CD8-positive, alpha-beta memory T cell (primary cell): ENCODE results near the gene KCNAB1. TPM values are rescaled to one million over a fixed set of nuclear protein-coding genes. Genes with fewer than 3 reads are reported as not detected.

Experiments used
- CTCF ChIA-PET: fragments of 350-600 bp; sonication (Branson Sonifier 250); formaldehyde crosslinking; loops from one replicate; lab custom pipeline; 2021; ENCODE audit warnings: antibody characterized with exemption; lab: Charles Lee
- POLR2A ChIA-PET: fragments of 350-600 bp; sonication (Branson Sonifier 250); formaldehyde crosslinking; loops from one replicate; lab custom pipeline; 2021; ENCODE audit warnings: antibody characterized with exemption; lab: Charles Lee
- DNase-seq, 5 donors: peaks; one replicate each; pipeline versions ENCODE4 v3.0.0 to v3.0.0-alpha.2; 2020 to 2022; ENCODE audit warnings: mixed read lengths in 1 of 5
- H3K27ac ChIP-seq: one replicate; pipeline ENCODE4 v1.7.0; 2013; ENCODE audit warnings: low read depth, mild to moderate bottlenecking, low read length, moderate library complexity
- H3K27me3 ChIP-seq: 2 replicates; pipeline ENCODE4 v1.7.0; 2013; ENCODE audit warnings: low read length, mild to moderate bottlenecking; ENCODE audit not compliant: insufficient read depth, poor library complexity, severe bottlenecking
- H3K36me3 ChIP-seq: 2 replicates; pipeline ENCODE4 v1.7.0; 2013; ENCODE audit warnings: mild to moderate bottlenecking, low read length, moderate library complexity; ENCODE audit not compliant: insufficient read depth
- H3K4me1 ChIP-seq: 2 replicates; pipeline ENCODE4 v1.7.0; 2013; ENCODE audit warnings: mild to moderate bottlenecking, low read length, moderate library complexity; ENCODE audit not compliant: insufficient read depth
- H3K4me3 ChIP-seq: 2 replicates; pipeline ENCODE4 v1.7.0; 2013; ENCODE audit warnings: mild to moderate bottlenecking, low read length
- H3K9me3 ChIP-seq: 2 replicates; pipeline ENCODE4 v1.7.0; 2013; ENCODE audit warnings: mild to moderate bottlenecking, low read length
- H3K27ac Mint-ChIP-seq, 8 donors: one replicate each; pipeline ENCODE4 v1.8.0; 2020 to 2021; ENCODE audit warnings: mixed read lengths in 8 of 8, mild to moderate bottlenecking in 6 of 8, inconsistent platforms in 3 of 8, moderate library complexity in 3 of 8
- H3K27me3 Mint-ChIP-seq, 2 donors: one replicate each; pipeline ENCODE4 v1.8.0; 2020 to 2021; ENCODE audit warnings: mixed read lengths in 2 of 2, mild to moderate bottlenecking in 1 of 2, moderate library complexity in 1 of 2
- H3K36me3 Mint-ChIP-seq, 3 donors: one replicate each; pipeline ENCODE4 v1.8.0; 2020 to 2021; ENCODE audit warnings: mixed read lengths in 3 of 3, inconsistent platforms in 1 of 3, mild to moderate bottlenecking in 1 of 3
- H3K4me1 Mint-ChIP-seq, 3 donors: one replicate each; pipeline ENCODE4 v1.8.0; 2020 to 2021; ENCODE audit warnings: mixed read lengths in 3 of 3, inconsistent platforms in 1 of 3, mild to moderate bottlenecking in 1 of 3
- H3K4me3 Mint-ChIP-seq, 7 donors: one replicate each; pipeline ENCODE4 v1.8.0; 2020 to 2021; ENCODE audit warnings: mixed read lengths in 7 of 7, mild to moderate bottlenecking in 6 of 7, moderate library complexity in 4 of 7, inconsistent platforms in 2 of 7
- H3K9me3 Mint-ChIP-seq, 5 donors: one replicate each; pipeline ENCODE4 v1.8.0; 2020 to 2022; ENCODE audit warnings: mixed read lengths in 5 of 5, mild to moderate bottlenecking in 3 of 5, moderate library complexity in 2 of 5, inconsistent platforms in 1 of 5
- polyA plus RNA-seq: library from polyadenylated mRNA; unstranded; fragments of 300-500 nt; fragmentation: Illumina TruSeq; gene quantifications from one replicate; pipeline ENCODE4 v1.2.3, GENCODE V29; 2021
- total RNA-seq, 2 experiments: library from RNA; stranded (reverse); gene quantifications; one replicate each; pipeline ENCODE4 v1.2.3, GENCODE V29; 2021

KCNAB1 gene
- total and polyA plus RNA-seq, 3 experiments from 2014 or later = 0.32 TPM; not detected in 2

DNA sequence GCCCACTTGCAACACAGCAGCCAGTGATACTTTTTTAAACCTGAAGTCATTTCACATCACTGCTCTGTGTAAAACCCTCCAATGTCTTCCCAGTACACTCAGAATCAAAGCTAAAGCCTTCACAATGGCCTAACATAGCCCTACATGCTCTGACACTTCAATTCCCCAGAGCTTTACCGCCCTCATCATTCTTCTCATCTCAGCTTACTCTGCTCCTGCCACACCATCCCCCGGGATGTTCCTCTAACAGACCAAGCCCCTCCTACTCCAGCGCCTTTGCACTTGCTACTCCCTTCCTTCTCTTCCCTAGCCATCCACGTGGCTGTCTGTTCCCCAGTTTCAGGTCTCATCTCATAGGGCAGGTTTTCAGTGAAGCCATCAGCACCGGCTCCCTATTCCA lies 240.6 kb downstream of the KCNAB1 start:
- Histone ChIP-seq H3K9me3 (no peaks in the 10 kb centered on the region), H3K4me3 (no peak overlapping the region), H3K36me3 (no peaks in the 10 kb centered on the region), H3K4me1 (no peaks in the 10 kb centered on the region), H3K27ac (no peak overlapping the region), H3K27me3 (no peaks in the 10 kb centered on the region)
- H3K4me3 Mint-ChIP-seq = no peak overlapping the region
- no peaks in the 10 kb centered on the region for H3K4me1 Mint-ChIP-seq
- H3K36me3 Mint-ChIP-seq = no peaks in the 10 kb centered on the region
- no peak for DNase-seq
- H3K27me3 Mint-ChIP-seq = peaks cover 6 to 29% of the 10 kb centered on the region in 2 donors
- no peak overlapping the region for H3K27ac Mint-ChIP-seq
- CTCF ChIA-PET = no interaction called here
- H3K9me3 Mint-ChIP-seq = no peaks in the 10 kb centered on the region
- POLR2A ChIA-PET = no interaction called here

DNA sequence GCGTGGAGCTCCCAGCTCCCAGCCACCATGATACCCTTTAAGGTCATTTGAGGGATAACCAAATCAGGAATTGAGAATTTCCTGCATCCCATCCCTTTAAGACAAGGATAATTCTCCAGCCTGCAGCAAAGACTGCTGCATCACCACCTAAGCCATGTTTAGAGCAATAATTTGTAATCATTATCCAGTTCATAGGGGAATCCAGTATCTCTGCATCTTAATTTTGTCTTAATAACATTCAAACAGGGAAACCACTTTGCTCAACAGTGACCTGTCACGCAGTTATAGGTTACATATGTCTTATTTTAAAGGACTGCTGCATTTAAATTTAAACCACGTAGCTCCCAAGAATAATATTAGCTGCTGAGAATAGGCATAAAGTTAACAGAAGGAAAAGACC lies 246.2 kb downstream of the KCNAB1 start:
- Histone ChIP-seq H3K36me3 (no peaks in the 10 kb centered on the region), H3K9me3 (no peaks in the 10 kb centered on the region), H3K27ac (no peak overlapping the region), H3K4me3 (no peak overlapping the region), H3K27me3 (no peaks in the 10 kb centered on the region), H3K4me1 (no peaks in the 10 kb centered on the region)
- POLR2A ChIA-PET = no interaction called here
- H3K27ac Mint-ChIP-seq = no peak overlapping the region
- H3K4me3 Mint-ChIP-seq = no peak overlapping the region
- CTCF ChIA-PET = no interaction called here
- H3K36me3 Mint-ChIP-seq = no peaks in the 10 kb centered on the region
- peaks cover 9 to 32% of the 10 kb centered on the region in 2 donors for H3K27me3 Mint-ChIP-seq
- no peaks in the 10 kb centered on the region for H3K9me3 Mint-ChIP-seq
- H3K4me1 Mint-ChIP-seq = no peaks in the 10 kb centered on the region
- no peak for DNase-seq

DNA sequence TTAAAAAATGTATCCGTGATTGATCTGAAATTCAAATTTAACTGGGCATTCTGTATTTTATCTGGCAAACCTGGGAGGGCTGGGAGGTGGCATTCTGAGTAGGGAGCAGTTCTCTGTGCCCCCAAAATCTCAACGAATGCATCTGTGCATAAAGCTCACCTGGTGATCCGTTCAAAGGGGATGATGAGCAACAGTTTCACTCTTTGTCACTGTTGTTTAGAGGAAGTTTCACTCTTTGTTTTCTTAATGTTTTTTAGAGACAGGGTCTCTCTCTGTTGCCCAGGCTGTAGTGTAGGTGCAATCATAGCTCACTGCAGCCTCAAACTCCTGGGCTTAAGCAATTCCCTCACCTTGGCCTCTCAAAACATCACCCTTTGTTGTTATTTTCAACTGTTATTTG lies 247.8 kb downstream of the KCNAB1 start:
- H3K4me1 Mint-ChIP-seq = no peaks in the 10 kb centered on the region
- no peak for DNase-seq
- no peak overlapping the region for H3K27ac ChIP-seq
- H3K27me3 ChIP-seq = no peaks in the 10 kb centered on the region
- H3K4me1 ChIP-seq = no peaks in the 10 kb centered on the region
- ChIA-PET CTCF (no interaction called here), POLR2A (no interaction called here)
- H3K27ac Mint-ChIP-seq = no peak overlapping the region
- no peak overlapping the region for H3K4me3 Mint-ChIP-seq
- no peaks in the 10 kb centered on the region for H3K9me3 Mint-ChIP-seq
- H3K9me3 ChIP-seq = no peaks in the 10 kb centered on the region
- H3K27me3 Mint-ChIP-seq = peaks cover 5 to 27% of the 10 kb centered on the region in 2 donors
- H3K36me3 Mint-ChIP-seq = no peaks in the 10 kb centered on the region
- no peak overlapping the region for H3K4me3 ChIP-seq
- H3K36me3 ChIP-seq = no peaks in the 10 kb centered on the region

DNA sequence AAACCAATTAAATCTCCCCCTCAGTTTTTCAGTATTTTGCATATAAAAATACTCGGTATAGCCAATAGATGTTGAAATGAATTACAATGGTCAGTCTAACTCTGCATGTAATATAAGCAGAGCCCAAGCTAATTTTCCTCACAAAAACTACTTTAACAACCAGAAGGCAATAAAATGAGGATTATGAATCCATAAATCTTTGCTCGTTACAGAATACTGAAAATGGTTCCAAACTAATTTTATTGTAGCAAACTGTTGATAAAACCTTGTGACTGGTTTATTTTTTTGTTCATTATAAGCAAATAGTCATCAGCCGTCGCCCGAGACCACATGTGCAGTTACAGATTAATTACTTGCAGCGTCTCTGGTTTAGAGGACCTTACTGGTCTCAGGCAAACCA lies 251.3 kb downstream of the KCNAB1 start:
- no peaks in the 10 kb centered on the region for H3K36me3 Mint-ChIP-seq
- H3K36me3 ChIP-seq = no peaks in the 10 kb centered on the region
- CTCF ChIA-PET = no interaction called here
- H3K27ac ChIP-seq = no peak overlapping the region
- H3K9me3 ChIP-seq = no peaks in the 10 kb centered on the region
- no peaks in the 10 kb centered on the region for H3K4me1 ChIP-seq
- no peak overlapping the region for H3K4me3 ChIP-seq
- H3K27me3 Mint-ChIP-seq = peaks cover 12 to 29% of the 10 kb centered on the region in 2 donors
- H3K27ac Mint-ChIP-seq = no peak overlapping the region
- no peak overlapping the region for H3K4me3 Mint-ChIP-seq
- no peaks in the 10 kb centered on the region for H3K27me3 ChIP-seq
- no peaks in the 10 kb centered on the region for H3K4me1 Mint-ChIP-seq
- DNase-seq = no peak
- no peaks in the 10 kb centered on the region for H3K9me3 Mint-ChIP-seq
- POLR2A ChIA-PET = no interaction called here

DNA sequence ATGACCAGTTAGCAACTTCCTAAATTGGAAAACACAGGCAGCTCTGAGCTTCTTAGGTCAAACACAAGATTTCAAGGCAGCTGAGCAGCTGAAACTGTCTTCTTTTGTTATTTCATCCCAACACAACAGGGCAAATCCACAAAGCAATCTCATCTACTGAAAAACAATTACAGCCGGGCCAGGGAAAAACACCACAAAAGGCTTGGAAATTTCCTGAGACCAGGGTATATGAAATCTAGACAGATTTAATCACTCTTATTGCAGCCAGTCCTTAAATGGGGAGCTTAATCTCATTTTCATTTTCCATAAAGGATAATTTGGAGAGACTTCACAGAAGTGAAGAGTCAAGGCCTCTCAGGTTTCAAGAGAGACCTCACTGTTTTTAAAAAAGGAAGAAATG lies 252.7 kb downstream of the KCNAB1 start:
- no peaks in the 10 kb centered on the region for H3K9me3 Mint-ChIP-seq
- DNase-seq = no peak
- ChIA-PET POLR2A (no interaction called here), CTCF (no interaction called here)
- no peak overlapping the region for H3K4me3 Mint-ChIP-seq
- H3K36me3 Mint-ChIP-seq = no peaks in the 10 kb centered on the region
- H3K4me1 Mint-ChIP-seq = no peaks in the 10 kb centered on the region
- no peak overlapping the region for H3K4me3 ChIP-seq
- no peak overlapping the region for H3K27ac ChIP-seq
- H3K27ac Mint-ChIP-seq = no peak overlapping the region
- H3K9me3 ChIP-seq = no peaks in the 10 kb centered on the region
- no peaks in the 10 kb centered on the region for H3K4me1 ChIP-seq
- peaks cover 11 to 40% of the 10 kb centered on the region in 2 donors for H3K27me3 Mint-ChIP-seq
- H3K36me3 ChIP-seq = no peaks in the 10 kb centered on the region
- H3K27me3 ChIP-seq = no peaks in the 10 kb centered on the region

DNA sequence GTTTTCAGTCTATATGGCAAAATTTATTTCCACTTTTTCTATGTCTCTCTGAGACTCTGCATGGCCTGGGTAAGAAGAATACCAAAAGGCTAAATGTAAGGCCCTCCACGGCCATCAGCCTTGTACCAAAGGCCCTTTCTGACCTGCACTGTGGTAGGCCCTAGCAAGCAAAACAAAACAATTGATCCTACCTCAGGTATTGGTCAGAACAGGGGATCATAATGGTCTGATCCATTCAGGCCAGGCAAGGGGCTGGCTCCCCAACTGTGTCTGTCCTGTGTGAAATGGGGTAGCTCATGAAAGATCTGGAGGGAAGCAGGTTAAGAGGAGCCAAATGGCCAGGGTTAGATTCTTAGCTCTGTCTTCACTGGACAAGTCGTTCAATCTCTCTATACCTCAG lies 253.3 kb downstream of the KCNAB1 start:
- no peak for DNase-seq
- H3K9me3 Mint-ChIP-seq = no peaks in the 10 kb centered on the region
- H3K27ac Mint-ChIP-seq = no peak overlapping the region
- no peaks in the 10 kb centered on the region for H3K36me3 Mint-ChIP-seq
- POLR2A ChIA-PET = no interaction called here
- Histone ChIP-seq H3K27me3 (no peaks in the 10 kb centered on the region), H3K4me3 (no peak overlapping the region), H3K36me3 (no peaks in the 10 kb centered on the region), H3K9me3 (no peaks in the 10 kb centered on the region), H3K27ac (no peak overlapping the region), H3K4me1 (no peaks in the 10 kb centered on the region)
- no peak overlapping the region for H3K4me3 Mint-ChIP-seq
- peaks cover 12 to 38% of the 10 kb centered on the region in 2 donors for H3K27me3 Mint-ChIP-seq
- CTCF ChIA-PET = no interaction called here
- H3K4me1 Mint-ChIP-seq = no peaks in the 10 kb centered on the region

DNA sequence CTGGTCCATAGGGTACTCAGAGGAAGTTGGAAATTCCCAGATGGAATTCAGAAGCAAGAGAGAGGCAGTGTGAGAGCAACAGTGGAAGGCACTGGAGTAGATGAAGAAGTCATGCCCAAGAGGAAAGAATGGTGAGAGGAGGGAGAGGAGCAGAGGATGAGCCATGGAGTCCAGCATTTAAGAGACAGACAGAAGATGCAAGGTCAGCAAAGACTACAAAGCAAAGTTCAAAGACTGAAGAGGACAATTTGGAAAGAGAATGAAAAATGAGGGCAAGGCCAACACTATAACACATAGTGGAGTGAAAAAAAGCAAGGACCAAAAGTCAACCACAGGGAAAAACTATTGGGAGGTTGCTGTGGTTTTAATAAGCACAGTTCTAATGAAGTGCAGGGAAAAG lies 255.8 kb downstream of the KCNAB1 start:
- DNase-seq = no peak
- Mint-ChIP-seq H3K36me3 (no peaks in the 10 kb centered on the region), H3K9me3 (no peaks in the 10 kb centered on the region), H3K4me3 (no peak overlapping the region), H3K4me1 (no peaks in the 10 kb centered on the region), H3K27ac (peak overlapping the region in 1 of 8 donors; percentile 12), H3K27me3 (peaks cover 9 to 39% of the 10 kb centered on the region in 2 donors)
- Histone ChIP-seq H3K4me3 (no peak overlapping the region), H3K27ac (no peak overlapping the region), H3K27me3 (no peaks in the 10 kb centered on the region), H3K36me3 (no peaks in the 10 kb centered on the region), H3K4me1 (no peaks in the 10 kb centered on the region), H3K9me3 (no peaks in the 10 kb centered on the region)
- CTCF ChIA-PET = no interaction called here
- POLR2A ChIA-PET = no interaction called here

DNA sequence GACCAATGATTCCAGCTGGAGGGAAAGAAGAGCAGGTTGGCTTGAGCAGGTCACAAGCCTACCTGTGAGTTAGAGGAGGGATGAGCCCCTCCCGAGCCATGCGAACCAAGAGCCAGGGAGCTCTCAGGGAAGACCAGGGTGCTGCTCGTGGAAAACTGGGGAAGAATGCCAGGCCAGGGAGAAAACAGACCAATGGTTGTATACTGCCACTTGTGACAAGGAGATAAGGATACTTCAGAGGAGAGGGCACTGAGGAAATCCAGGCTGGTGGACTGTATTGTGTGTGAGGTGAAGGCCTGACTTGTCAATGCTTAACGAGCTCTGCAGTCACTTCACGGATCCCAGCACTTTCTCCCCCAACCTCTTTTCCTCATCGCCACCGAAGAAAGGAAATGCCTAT lies 256.9 kb downstream of the KCNAB1 start:
- H3K36me3 ChIP-seq = no peaks in the 10 kb centered on the region
- Mint-ChIP-seq H3K9me3 (no peaks in the 10 kb centered on the region), H3K36me3 (no peaks in the 10 kb centered on the region), H3K4me3 (no peak overlapping the region), H3K27ac (no peak overlapping the region), H3K4me1 (no peaks in the 10 kb centered on the region), H3K27me3 (peaks cover 9 to 39% of the 10 kb centered on the region in 2 donors)
- no peak for DNase-seq
- H3K9me3 ChIP-seq = no peaks in the 10 kb centered on the region
- no peaks in the 10 kb centered on the region for H3K4me1 ChIP-seq
- POLR2A ChIA-PET = no interaction called here
- CTCF ChIA-PET = no interaction called here
- H3K4me3 ChIP-seq = no peak overlapping the region
- H3K27ac ChIP-seq = no peak overlapping the region
- no peaks in the 10 kb centered on the region for H3K27me3 ChIP-seq

DNA sequence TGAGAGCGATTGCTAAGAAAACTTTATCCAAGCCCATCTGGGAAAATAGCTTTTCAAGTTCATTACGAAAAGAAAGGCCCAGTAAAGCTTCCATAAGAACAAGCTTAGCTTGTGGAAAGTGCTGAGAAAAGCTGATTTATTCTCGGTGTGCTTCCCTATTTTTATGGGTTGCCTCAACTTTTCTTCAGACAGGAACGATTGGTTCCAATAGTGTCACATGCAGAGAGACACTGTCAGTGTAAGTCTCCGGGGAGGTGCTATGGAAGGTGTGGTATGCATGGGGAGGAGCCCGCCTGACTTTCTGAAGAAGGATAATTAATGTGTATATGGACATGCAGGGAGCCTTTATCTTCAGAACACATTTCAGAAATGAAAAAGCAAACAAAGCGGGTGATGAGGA lies 257.3 kb downstream of the KCNAB1 start:
- Mint-ChIP-seq H3K9me3 (no peaks in the 10 kb centered on the region), H3K27ac (no peak overlapping the region), H3K4me1 (no peaks in the 10 kb centered on the region), H3K36me3 (no peaks in the 10 kb centered on the region), H3K4me3 (no peak overlapping the region), H3K27me3 (peaks cover 9 to 39% of the 10 kb centered on the region in 2 donors)
- Histone ChIP-seq H3K27me3 (no peaks in the 10 kb centered on the region), H3K36me3 (no peaks in the 10 kb centered on the region), H3K9me3 (no peaks in the 10 kb centered on the region), H3K4me3 (no peak overlapping the region), H3K27ac (no peak overlapping the region), H3K4me1 (no peaks in the 10 kb centered on the region)
- no peak for DNase-seq
- POLR2A ChIA-PET = no interaction called here
- CTCF ChIA-PET = no interaction called here
